GM12873 (cell line): ENCODE results near the gene LMCD1.

Experiments
- TF ChIP-seq, protein P1 (sequence below): IDR thresholded peaks from 2 replicates; pipeline ENCODE4 v1.5.1; 2012; ENCODE audit warnings: low read depth, mild to moderate bottlenecking, moderate library complexity, low read length, control low read depth; ENCODE audit not compliant: insufficient read depth; ENCODE audit errors: missing control alignments

Gene LMCD1

DNA sequence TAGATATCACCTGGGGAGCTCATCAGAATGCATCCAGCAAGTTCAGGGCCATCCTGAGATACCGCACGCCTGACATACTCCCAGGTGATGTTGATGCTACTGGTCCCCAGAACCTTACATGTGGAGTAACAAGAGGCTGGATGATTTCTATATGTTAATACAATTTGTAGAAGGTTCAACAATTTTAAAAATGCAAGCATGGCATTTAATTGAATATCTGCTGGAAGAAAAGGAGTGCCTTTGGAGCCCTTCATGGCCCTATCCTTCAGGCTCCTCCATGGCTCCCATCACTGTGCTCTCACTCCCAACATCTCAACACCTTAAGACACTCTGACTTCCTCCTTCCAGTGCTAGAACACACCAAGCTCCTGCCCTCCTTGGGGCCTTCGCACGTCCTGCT is 36.6 kb downstream of the LMCD1 start:
- TF ChIP-seq, protein P1, sequence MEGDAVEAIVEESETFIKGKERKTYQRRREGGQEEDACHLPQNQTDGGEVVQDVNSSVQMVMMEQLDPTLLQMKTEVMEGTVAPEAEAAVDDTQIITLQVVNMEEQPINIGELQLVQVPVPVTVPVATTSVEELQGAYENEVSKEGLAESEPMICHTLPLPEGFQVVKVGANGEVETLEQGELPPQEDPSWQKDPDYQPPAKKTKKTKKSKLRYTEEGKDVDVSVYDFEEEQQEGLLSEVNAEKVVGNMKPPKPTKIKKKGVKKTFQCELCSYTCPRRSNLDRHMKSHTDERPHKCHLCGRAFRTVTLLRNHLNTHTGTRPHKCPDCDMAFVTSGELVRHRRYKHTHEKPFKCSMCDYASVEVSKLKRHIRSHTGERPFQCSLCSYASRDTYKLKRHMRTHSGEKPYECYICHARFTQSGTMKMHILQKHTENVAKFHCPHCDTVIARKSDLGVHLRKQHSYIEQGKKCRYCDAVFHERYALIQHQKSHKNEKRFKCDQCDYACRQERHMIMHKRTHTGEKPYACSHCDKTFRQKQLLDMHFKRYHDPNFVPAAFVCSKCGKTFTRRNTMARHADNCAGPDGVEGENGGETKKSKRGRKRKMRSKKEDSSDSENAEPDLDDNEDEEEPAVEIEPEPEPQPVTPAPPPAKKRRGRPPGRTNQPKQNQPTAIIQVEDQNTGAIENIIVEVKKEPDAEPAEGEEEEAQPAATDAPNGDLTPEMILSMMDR: no peak

DNA sequence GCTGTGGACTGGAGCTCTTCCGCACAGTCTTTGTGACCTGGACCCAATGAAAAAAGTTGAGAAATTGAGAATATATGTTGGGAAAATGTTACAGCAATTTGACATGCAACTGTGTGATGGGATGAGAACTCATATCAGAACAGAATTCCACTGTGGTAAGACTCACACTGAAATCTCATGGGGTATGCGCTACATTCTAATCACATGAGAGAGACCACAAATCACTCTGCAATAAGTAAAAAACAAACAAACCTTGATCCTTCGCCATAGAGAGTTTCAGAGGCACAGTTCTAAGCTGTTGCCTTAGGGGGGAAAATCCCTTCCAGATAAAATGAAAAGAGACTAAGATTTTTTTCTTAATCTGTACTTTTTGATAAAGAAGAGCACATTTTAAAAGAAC is 37.3 kb downstream of the LMCD1 start:
- TF ChIP-seq, protein P1: no peak

DNA sequence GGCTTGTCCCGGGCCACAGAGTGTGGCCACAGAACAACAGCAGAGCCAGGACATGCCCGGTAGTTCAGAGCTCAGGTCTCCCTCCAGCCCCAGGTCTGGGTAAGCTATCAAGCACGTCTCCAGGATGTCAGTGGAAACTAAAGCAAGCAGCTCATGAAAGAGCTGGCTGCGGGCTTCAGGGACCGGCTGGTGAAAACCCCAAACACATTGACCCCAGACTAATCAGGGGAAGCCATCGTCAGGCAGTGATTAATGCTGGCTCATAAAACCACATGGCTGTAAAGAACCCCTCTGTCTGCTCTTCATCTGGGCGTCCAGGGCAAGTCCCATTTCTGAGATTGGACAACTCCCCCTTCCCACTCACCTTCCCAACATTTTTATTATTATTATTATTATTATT is 37.8 kb downstream of the LMCD1 start:
- TF ChIP-seq, protein P1: no peak

GRCh38 chr3:8540456-8540855 is 38.8 kb downstream of the LMCD1 start:
- TF ChIP-seq, protein P1: no peak

DNA sequence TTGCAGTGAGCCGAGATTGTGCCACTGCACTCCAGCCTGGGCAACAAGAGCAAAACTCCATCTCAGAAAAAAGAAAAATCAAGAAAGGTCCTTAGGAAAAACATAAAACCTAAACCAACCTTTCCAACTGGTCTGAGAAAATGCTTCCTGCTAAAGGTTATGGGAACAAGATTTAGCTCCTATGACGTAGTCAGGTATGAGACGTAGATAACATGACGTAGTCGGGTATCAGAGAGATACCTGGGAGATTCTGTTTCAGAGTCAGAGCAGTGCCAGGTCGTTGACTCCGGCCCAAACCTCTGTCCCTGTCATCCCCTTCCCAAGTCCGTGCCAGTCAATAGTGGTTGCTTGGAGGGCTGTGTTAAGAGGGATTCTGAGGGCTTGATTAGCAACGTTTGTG is 39.9 kb downstream of the LMCD1 start:
- TF ChIP-seq, protein P1: no peak

DNA sequence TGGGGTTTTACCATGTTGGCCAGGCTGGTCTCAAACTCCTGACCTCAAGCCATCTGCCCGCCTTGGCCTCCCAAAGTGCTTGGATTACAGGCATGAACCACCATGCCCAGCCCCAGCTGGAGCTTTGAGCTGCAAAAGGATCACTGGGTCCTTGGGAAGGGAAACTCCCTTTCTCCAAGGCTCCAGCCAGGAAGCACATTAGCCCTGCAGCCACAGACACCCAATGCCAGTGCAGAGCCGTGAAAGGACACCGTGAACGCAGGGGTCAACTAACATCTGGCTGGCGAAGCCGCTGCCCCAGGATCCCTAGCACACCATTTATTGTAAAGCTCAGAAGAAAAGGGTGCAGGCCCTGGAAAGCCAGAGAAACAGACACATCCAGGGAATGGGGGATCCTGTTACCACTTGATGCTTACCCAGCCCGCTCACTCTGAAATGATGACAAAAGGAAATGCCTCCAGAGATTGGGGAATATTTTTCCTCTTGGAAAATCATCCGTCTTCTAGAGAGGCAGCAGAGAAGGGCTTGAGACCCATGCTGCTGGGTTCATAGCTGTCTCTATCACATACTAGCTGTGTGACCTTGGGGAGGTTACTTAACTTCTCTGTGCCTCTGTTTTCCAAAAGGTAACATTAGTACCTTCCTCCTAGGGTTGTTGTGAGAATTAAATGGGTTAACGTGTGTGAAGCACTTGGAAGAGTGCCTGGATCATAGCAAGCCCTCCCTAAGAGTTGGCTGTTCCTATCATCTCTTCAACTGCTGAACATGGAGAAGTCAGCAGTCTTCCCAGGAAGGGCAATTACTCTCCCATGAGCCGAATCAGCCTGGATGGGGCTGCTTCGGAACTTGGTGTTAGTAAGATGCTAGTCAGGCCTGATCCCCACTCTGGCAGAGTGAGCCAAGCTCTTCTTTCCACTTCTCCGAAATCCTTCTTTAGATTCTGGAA is 40.8 kb downstream of the LMCD1 start:
- TF ChIP-seq, protein P1: no peak

- TF ChIP-seq, protein P1: no peak
These were observed 45.0 kb downstream of the LMCD1 start for GRCh38 chr3:8546609-8547008.
